ENCODE results near the gene ZBTB43. TPM values are rescaled to one million over a fixed set of nuclear protein-coding genes. Genes with fewer than 3 reads are reported as not detected.
"Not testable (repeated sequence)": the region's sequence is repeated elsewhere in the genome, so short reads cannot be mapped to it uniquely, and the experiment has no call there.

Gene ZBTB43
- total RNA-seq, 4 donors from 2014 or later: 11.6 to 141 (median 16.2) TPM

- H3K27ac ChIP-seq: no peak overlapping the region
- TF ChIP-seq CTCF (IDR thresholded peaks at IDR 0.05) (no peak), POLR2A (IDR thresholded peaks at IDR 0.05) (no peak)
- no peak for DNase-seq
- peaks cover 0 to 15% (median 0%) of the 10 kb centered on the region in 3 donors for H3K36me3 ChIP-seq
- H3K4me1 ChIP-seq: peaks cover 0 to 5% (median 0%) of the 10 kb centered on the region in 4 donors
- no peak overlapping the region for H3K4me3 ChIP-seq
- H3K27me3 ChIP-seq: no peaks in the 10 kb centered on the region
- peaks cover 0 to 5% (median 2%) of the 10 kb centered on the region in 4 donors for H3K9me3 ChIP-seq
These were observed 18.0 kb downstream of the ZBTB43 start for GRCh38 chr9:126822873-126823272.

GRCh38 chr9:126824052-126824451 lies 19.2 kb downstream of the ZBTB43 start:
- not testable (repeated sequence) for DNase-seq, H3K4me1 ChIP-seq, H3K9me3 ChIP-seq, H3K27me3 ChIP-seq, H3K27ac ChIP-seq, H3K4me3 ChIP-seq
- peaks cover 0 to 14% (median 0%) of the 10 kb centered on the region in 3 donors for H3K36me3 ChIP-seq

- Histone ChIP-seq H3K27me3 (no peaks in the 10 kb centered on the region), H3K4me3 (no peak overlapping the region), H3K9me3 (no peaks in the 10 kb centered on the region), H3K4me1 (peaks cover 0 to 5% (median 0%) of the 10 kb centered on the region in 4 donors), H3K27ac (no peak overlapping the region), H3K36me3 (peaks cover 0 to 14% (median 0%) of the 10 kb centered on the region in 3 donors)
- TF ChIP-seq CTCF (IDR thresholded peaks at IDR 0.05) (no peak), POLR2A (IDR thresholded peaks at IDR 0.05) (no peak)
- no peak for DNase-seq
These were observed 22.4 kb downstream of the ZBTB43 start for GRCh38 chr9:126827227-126827626.

- Histone ChIP-seq H3K36me3 (peaks cover 0 to 32% (median 0%) of the 10 kb centered on the region in 3 donors), H3K27me3 (no peaks in the 10 kb centered on the region), H3K27ac (no peak overlapping the region), H3K4me1 (no peaks in the 10 kb centered on the region), H3K4me3 (no peak overlapping the region), H3K9me3 (no peaks in the 10 kb centered on the region)
- no peak for DNase-seq
- TF ChIP-seq POLR2A (IDR thresholded peaks at IDR 0.05): no peak
- no peak for TF ChIP-seq CTCF (IDR thresholded peaks at IDR 0.05)
These were observed 24.2 kb downstream of the ZBTB43 start for GRCh38 chr9:126829035-126829434.

GRCh38 chr9:126830827-126831226 lies 26.0 kb downstream of the ZBTB43 start:
- no peak overlapping the region for H3K4me3 ChIP-seq
- H3K27me3 ChIP-seq: no peaks in the 10 kb centered on the region
- no peak for TF ChIP-seq POLR2A (IDR thresholded peaks at IDR 0.05)
- TF ChIP-seq CTCF (IDR thresholded peaks at IDR 0.05): no peak

GRCh38 chr9:126832440-126832839 lies 27.6 kb downstream of the ZBTB43 start:
- peaks cover 0 to 40% (median 0%) of the 10 kb centered on the region in 3 donors for H3K36me3 ChIP-seq
- H3K9me3 ChIP-seq: no peaks in the 10 kb centered on the region
- no peak for DNase-seq
- H3K4me3 ChIP-seq: no peak overlapping the region
- no peak for TF ChIP-seq CTCF (IDR thresholded peaks at IDR 0.05)
- no peak for TF ChIP-seq POLR2A (IDR thresholded peaks at IDR 0.05)
- H3K27me3 ChIP-seq: no peaks in the 10 kb centered on the region
- H3K4me1 ChIP-seq: no peaks in the 10 kb centered on the region
- no peak overlapping the region for H3K27ac ChIP-seq

More at GRCh38 chr9:126830827-126831226, 26.0 kb downstream of the ZBTB43 start:
- no peak for DNase-seq
- Histone ChIP-seq H3K36me3 (peaks cover 0 to 41% (median 0%) of the 10 kb centered on the region in 3 donors), H3K4me1 (no peaks in the 10 kb centered on the region), H3K9me3 (no peaks in the 10 kb centered on the region), H3K27ac (no peak overlapping the region)

Measured in Peyer's patch (tissue), 4 donors.